Activated CD8-positive, alpha-beta T cell treated with anti-CD3 and anti-CD28 coated beads for 36 hours (primary cell): Measurements from ENCODE around the gene ZDHHC18. TPM values are rescaled to one million over a fixed set of nuclear protein-coding genes. Genes with fewer than 3 reads are reported as not detected.
"Not testable (repeated sequence)": the region's sequence is repeated elsewhere in the genome, so short reads cannot be mapped to it uniquely, and the experiment has no call there.

Experiments used
- ATAC-seq: fragments of 200-7000 bp; cut with Tn5 transposase; one replicate; pipeline ENCODE4 v1.10.0; 2021; ENCODE audit warnings: mild to moderate bottlenecking, moderate library complexity
- CTCF ChIA-PET: fragments of 350-600 bp; sonication (Branson Sonifier 250); formaldehyde crosslinking; loops from one replicate; lab custom pipeline; 2021; ENCODE audit warnings: antibody characterized with exemption; lab: Charles Lee
- POLR2A ChIA-PET: fragments of 350-600 bp; sonication (Branson Sonifier 250); formaldehyde crosslinking; loops from one replicate; lab custom pipeline; 2021; ENCODE audit warnings: antibody characterized with exemption; lab: Charles Lee
- DNase-seq: peaks from one replicate; pipeline ENCODE4 v3.0.0-alpha.2; 2020
- H3K27ac Mint-ChIP-seq: one replicate; pipeline ENCODE4 v1.8.0; 2021; ENCODE audit warnings: mild to moderate bottlenecking, mixed read lengths
- H3K27me3 Mint-ChIP-seq: one replicate; pipeline ENCODE4 v1.8.0; 2021; ENCODE audit warnings: mixed read lengths
- H3K36me3 Mint-ChIP-seq: one replicate; pipeline ENCODE4 v1.8.0; 2021; ENCODE audit warnings: low read depth, mixed read lengths
- H3K4me1 Mint-ChIP-seq: one replicate; pipeline ENCODE4 v1.8.0; 2021; ENCODE audit warnings: low read depth, mixed read lengths
- H3K4me3 Mint-ChIP-seq: one replicate; pipeline ENCODE4 v1.8.0; 2021; ENCODE audit warnings: mild to moderate bottlenecking, moderate library complexity, mixed read lengths
- H3K9me3 Mint-ChIP-seq: one replicate; pipeline ENCODE4 v1.8.0; 2021; ENCODE audit warnings: mixed read lengths
- CTCF ChIP-seq: fragments of 200-600 bp; IDR thresholded peaks from one replicate; pipeline ENCODE4 v1.8.0; 2022; ENCODE audit warnings: antibody characterized with exemption, mild to moderate bottlenecking
- intact Hi-C: fragments of 100-400 bp; cut with micrococcal nuclease; formaldehyde crosslinking; loops from one replicate; pipeline ENCODE4 v1.10.0; 2022
- total RNA-seq, 2 experiments: library from RNA; stranded (reverse); gene quantifications; one replicate each; pipeline ENCODE4 v1.2.3, GENCODE V29; 2021

ZDHHC18 gene
- total RNA-seq, 2 experiments from 2014 or later = 55.0 to 61.3 TPM

- DNase-seq = no peak
- no peak for ATAC-seq
- no peak for TF ChIP-seq CTCF
- peaks cover 55% of the 10 kb centered on the region for H3K4me1 Mint-ChIP-seq
- POLR2A ChIA-PET = interaction anchor here (0.8 to 1.4 kb wide), 5 partner anchors 15 to 101 kb away, joined by 3 to 6 read pairs (median 4); no protein-coding TSS in a partner anchor
- H3K9me3 Mint-ChIP-seq = no peaks in the 10 kb centered on the region
- intact Hi-C loops = no loop called here
- H3K4me3 Mint-ChIP-seq = no peak overlapping the region
- CTCF ChIA-PET = interaction anchor here (0.8 to 9.3 kb wide), 2 partner anchors 16 to 74 kb away, joined by 3 to 82 read pairs; no protein-coding TSS in a partner anchor
- H3K27ac Mint-ChIP-seq = peak overlapping the region; percentile 40
- peaks cover 53% of the 10 kb centered on the region for H3K36me3 Mint-ChIP-seq
- no peaks in the 10 kb centered on the region for H3K27me3 Mint-ChIP-seq
Observed at GRCh38 chr1:26794391-26794790, 32.1 kb upstream of the ZDHHC18 start.

GRCh38 chr1:26797627-26798026 lies 28.9 kb upstream of the ZDHHC18 start:
- peaks cover 51% of the 10 kb centered on the region for H3K36me3 Mint-ChIP-seq
- peaks cover 2% of the 10 kb centered on the region for H3K9me3 Mint-ChIP-seq
- H3K27ac Mint-ChIP-seq = peak overlapping the region; percentile 72
- TF ChIP-seq CTCF = no peak
- ChIA-PET POLR2A (no interaction called here), CTCF (interaction anchor here (1.0 to 9.3 kb wide), 4 partner anchors 9 to 195 kb away, joined by 3 to 82 read pairs (median 7); no protein-coding TSS in a partner anchor)
- H3K4me3 Mint-ChIP-seq = no peak overlapping the region
- DNase-seq = no peak
- intact Hi-C loops = no loop called here
- peaks cover 54% of the 10 kb centered on the region for H3K4me1 Mint-ChIP-seq
- H3K27me3 Mint-ChIP-seq = no peaks in the 10 kb centered on the region
- no peak for ATAC-seq

GRCh38 chr1:26799479-26800142 lies 26.9 kb upstream of the ZDHHC18 start:
- ATAC-seq = peak; percentile 80
- POLR2A ChIA-PET = interaction anchor here (0.6 to 3.5 kb wide), 12 partner anchors 10 to 299 kb away, joined by 3 to 69 read pairs (median 4); partner anchors contain the start of genes ARID1A and PIGV
- Mint-ChIP-seq H3K4me3 (peak overlapping the region; percentile 64), H3K9me3 (peaks cover 2% of the 10 kb centered on the region), H3K27ac (peak overlapping the region; percentile 96), H3K27me3 (no peaks in the 10 kb centered on the region), H3K4me1 (peaks cover 47% of the 10 kb centered on the region), H3K36me3 (peaks cover 34% of the 10 kb centered on the region)
- no peak for TF ChIP-seq CTCF
- peak; percentile 62 for DNase-seq
- CTCF ChIA-PET = interaction anchor here (1.1 to 9.3 kb wide), 13 partner anchors 10 to 299 kb away, joined by 3 to 82 read pairs (median 5); partner anchors contain the start of genes PIGV and ZDHHC18
- intact Hi-C loops = no loop called here

GRCh38 chr1:26803932-26804331 lies 22.6 kb upstream of the ZDHHC18 start:
- intact Hi-C loops, POLR2A ChIA-PET, DNase-seq, H3K27ac Mint-ChIP-seq, H3K9me3 Mint-ChIP-seq, H3K27me3 Mint-ChIP-seq, H3K4me3 Mint-ChIP-seq, CTCF ChIA-PET, ATAC-seq: not testable (repeated sequence)
- H3K4me1 Mint-ChIP-seq = peaks cover 36% of the 10 kb centered on the region
- peaks cover 18% of the 10 kb centered on the region for H3K36me3 Mint-ChIP-seq

- TF ChIP-seq CTCF = peak; percentile 78
- intact Hi-C loops = loop anchor here (10.0 kb wide), 1 partner anchor 65 kb away; no protein-coding TSS in a partner anchor
- not testable (repeated sequence) for H3K9me3 Mint-ChIP-seq, H3K27me3 Mint-ChIP-seq, H3K36me3 Mint-ChIP-seq
- peak; percentile 92 for ATAC-seq
- peak; percentile 86 for DNase-seq
- CTCF ChIA-PET = interaction anchor here (0.6 to 5.1 kb wide), 23 partner anchors 10 to 258 kb away, joined by 3 to 82 read pairs (median 4); partner anchors contain the start of genes PIGV and ZDHHC18
- POLR2A ChIA-PET = interaction anchor here (1.0 to 2.9 kb wide), 7 partner anchors 11 to 207 kb away, joined by 3 to 11 read pairs (median 4); no protein-coding TSS in a partner anchor
- Mint-ChIP-seq H3K27ac (peak overlapping the region; percentile 61), H3K4me3 (peak overlapping the region; percentile 7), H3K4me1 (peaks cover 25% of the 10 kb centered on the region)
Observed at GRCh38 chr1:26810105-26810504, 16.4 kb upstream of the ZDHHC18 start.
